GM20431 (cell line): ENCODE measurements around the gene SPTY2D1.
"Not testable (repeated sequence)": the region's sequence is repeated elsewhere in the genome, so short reads cannot be mapped to it uniquely, and the experiment has no call there.

ENCODE experiments used
- in situ Hi-C: fragments of 300-500 bp; cut with MseI, MboI; formaldehyde crosslinking; loops from one replicate; pipeline ENCODE4 v1.15.0; 2020; ENCODE audit warnings: low sequenced_read_pairs; ENCODE audit not compliant: unreplicated experiment

The SPTY2D1 gene

GRCh38 chr11:18618342-18619025 is 15.7 kb downstream of the SPTY2D1 start:
- in situ Hi-C loops = no loop called here

- in situ Hi-C loops = no loop called here
Measured at GRCh38 chr11:18617688-18618341, 16.3 kb downstream of the SPTY2D1 start.

- in situ Hi-C loops = no loop called here
Measured at GRCh38 chr11:18615628-18616392, 18.3 kb downstream of the SPTY2D1 start.

DNA sequence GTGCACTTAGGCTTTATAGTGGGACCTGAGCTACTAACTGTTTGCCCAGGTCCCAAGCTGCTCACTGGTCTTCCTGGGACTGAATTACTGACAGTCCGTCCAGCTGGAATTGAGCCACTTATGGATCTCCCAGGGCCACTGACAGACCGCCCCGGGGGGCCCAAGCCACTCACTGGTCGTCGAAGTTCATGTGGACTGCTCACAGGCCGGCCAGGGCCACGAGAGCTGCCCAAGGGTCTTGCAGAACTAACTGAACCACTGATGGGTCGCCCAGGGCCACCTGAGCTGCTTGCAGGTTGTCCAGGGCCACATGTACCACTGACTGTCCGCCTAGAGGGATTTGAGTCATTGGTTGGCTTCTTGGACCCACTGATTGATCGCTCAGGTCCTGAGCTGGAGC is 19.5 kb downstream of the SPTY2D1 start:
- in situ Hi-C loops = no loop called here

DNA sequence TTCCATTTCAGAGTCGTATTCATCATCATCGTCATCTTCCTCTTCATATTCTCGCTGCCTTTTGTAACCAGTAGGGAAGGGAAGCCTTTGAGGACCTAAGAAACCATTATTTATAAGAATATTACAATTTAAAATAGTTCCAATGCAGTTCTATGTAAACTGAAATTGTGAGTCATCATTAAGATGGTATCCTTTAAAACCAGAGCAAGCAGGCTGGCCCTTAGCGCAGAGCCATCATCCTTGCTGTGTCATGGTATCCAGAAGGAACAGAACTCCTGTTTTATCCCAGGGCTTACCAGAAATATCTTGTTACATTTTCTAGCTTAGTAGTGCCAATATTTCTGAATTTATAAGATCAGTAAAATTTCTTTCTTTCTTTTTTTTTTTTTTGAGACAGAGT is 21.7 kb downstream of the SPTY2D1 start:
- in situ Hi-C loops = no loop called here

DNA sequence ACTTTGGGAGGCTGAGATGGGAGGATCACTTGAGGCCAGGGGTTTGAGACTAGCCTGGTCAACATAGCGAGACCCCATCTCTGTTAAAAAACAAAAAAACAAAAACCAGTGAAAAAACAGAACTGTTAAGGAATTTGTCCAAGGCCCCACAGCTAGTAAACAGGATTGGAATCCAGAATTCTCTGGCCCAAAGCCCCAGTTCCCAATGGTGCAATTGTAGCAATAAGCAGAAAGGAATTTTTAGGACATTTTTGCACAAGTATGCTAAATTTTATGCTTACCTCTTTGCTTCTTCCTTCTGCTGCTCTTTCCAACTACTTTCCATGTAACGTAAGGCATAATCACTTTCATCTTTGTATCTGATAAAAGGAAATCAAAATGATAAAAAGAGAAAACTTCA is 22.9 kb downstream of the SPTY2D1 start:
- in situ Hi-C loops = no loop called here

DNA sequence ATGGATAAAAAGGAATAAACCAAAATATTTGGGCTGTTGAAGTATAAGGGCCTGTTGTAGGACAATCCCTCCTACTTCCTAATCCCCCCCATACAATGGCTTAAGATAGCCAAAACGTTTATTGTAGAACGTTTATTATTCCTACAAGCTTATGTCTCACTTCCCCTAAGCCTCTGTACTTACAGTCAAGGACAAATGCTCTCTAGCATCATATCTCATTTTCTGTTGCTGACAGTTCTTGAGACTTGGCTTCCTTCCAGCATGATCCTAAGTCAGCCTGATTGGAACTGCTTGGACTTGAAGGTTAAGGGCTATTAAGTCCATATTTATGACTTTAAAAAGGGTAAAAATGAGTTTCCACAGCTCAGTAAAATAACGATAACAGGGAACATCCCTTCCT is 25.8 kb downstream of the SPTY2D1 start:
- in situ Hi-C loops = no loop called here

GRCh38 chr11:18600915-18601569 is 33.1 kb downstream of the SPTY2D1 start:
- in situ Hi-C loops = no loop called here

DNA sequence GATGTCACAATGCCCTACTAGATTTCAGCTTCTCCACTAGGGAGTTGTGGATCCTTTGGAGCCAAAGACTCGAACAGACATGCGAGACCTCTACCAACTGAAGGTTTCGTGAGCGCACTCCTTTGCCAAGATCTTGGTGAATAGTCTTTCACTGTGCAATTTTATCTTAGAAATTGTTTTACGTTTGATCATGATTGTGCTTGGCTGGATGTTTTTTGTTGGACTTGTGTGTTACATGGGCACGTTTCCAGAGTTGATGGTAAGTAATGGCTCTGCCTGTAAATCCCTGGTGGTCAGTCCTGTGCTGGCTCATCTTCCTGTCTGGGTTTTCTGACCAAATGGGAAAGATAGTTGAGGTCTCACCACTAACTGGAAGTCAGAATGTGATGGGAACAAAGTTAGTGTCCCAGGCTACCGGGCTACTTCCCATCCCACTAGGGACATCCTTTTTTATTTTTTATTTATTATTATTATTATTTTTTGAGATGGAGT is 34.4 kb downstream of the SPTY2D1 start, which contains the start of gene MISFA:
Gene MISFA, plus strand, starts transcription at position 51 of the 492 bp plus-strand sequence. Its CDS starts 140 bp downstream, at position 191.
- in situ Hi-C loops = no loop called here

DNA sequence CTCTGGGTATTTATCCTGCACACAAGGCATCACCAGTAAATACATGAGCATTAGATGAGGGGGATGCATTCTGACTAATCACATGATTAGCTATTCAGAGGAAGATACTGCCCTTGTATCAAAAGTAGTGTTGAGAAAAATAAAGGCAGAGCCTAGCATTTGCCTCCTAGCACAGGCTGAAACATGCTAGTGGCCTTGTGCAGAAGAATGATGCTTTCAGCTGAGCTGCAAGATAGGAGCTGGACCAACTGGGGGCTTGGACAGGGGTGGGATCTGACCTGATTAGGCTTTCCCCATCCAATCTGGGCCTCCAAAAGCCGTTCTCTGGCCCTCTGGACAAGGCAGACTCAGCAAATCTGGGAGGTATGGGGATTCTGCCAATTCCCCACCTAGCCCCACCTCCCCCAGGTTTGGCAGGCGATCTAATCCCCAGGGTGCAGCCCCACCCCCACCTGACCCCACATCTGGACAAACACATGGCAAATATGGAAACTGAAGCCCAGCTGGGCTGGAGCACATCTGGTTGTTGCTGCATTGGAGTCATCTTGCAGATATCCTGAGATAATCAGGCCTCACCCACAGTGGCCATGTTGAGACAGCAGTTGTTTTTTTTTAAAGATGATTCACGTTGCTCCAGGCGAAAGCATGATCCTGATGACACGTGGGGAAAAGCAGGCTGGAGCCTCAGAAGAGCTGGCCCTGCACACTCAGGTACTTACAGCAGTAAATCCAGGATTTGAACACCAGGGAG is 39.0 kb downstream of the SPTY2D1 start:
- in situ Hi-C loops = no loop called here

GRCh38 chr11:18594088-18594487 is 40.1 kb downstream of the SPTY2D1 start:
- in situ Hi-C loops = not testable (repeated sequence)

DNA sequence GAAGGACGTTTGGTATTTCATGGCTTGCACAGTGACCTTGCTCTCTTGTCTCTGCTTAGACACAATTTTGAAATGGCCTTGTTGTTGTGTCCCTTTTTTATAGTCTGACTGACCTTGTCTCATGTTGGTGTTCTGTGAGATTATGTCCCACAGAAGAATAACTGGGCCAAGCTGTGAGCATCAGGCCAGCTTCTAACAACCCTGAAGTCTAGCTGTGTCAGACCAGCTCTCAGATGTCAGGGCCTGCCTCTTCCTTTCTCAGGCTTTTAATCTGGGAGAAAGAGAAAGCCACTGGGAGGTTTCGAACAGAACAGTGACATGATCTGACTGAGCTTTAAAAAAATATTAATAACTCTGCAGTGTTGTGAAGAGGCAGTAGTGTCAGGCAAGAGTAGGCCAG is 43.6 kb downstream of the SPTY2D1 start:
- in situ Hi-C loops = no loop called here

GRCh38 chr11:18588297-18589252 is 45.6 kb downstream of the SPTY2D1 start, which contains the start of gene UEVLD:
UEVLD (minus strand) TSS chr11:18588734; CDS start chr11:18588654, 80 bp downstream.
- in situ Hi-C loops = no loop called here

- in situ Hi-C loops = no loop called here
Measured at GRCh38 chr11:18581825-18582224, 52.3 kb downstream of the SPTY2D1 start.

DNA sequence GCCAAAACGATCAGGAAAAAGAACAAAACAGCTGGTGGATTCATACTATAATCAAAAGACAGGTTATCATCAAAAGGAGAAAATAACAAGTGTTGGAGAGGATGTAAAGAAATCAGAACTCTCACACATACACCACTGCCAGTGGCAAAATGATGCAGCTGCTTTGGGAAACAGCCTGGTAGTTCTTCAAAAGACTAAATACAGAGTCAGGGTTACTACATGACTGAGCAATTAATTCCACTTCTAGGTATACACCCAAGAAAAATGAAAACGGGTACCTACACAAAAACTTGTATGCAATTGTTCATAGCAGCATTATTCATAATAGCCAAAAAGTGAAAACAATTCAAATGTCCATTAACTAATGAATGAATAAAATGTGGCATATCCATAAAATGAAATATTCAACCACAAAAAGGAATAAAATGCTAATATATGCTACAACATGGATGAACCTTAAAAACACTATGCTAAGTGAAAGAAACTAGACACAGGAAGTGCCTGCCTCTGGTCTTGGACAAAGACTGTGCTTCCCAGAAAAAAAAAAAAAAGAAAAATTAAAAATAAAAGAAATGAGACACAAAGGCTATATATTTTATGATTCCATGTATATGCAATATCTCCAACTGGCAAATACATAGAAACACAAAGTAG is 53.9 kb downstream of the SPTY2D1 start:
- in situ Hi-C loops = no loop called here

DNA sequence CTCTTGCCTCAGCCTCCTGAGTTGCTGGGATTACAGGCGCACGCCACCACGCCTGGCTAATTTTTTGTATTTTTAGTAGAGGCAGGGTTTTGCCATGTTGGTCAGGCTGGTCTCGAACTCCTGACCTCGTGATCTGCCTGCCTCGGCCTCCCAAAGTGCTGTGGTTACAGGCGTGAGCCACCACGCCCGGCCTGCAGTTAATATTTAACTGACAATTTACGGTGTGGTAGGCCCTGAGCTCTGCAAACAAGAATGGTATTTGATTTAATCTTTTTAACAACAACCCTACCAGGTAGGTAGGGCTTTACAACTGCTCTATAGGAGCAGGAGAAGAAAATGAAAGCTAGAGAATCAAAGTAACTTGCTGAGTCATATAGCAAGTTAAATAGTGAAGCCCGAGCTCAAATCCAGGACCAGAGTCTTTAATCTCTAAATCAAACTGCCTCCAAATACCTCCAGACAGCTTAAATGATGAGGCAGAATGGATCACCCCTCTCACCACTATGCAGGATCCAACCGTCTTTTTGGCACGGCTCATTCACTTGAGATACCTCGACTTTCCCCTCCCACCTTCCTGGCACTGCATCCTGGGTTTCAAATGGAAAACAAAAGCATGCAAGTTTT is 55.1 kb downstream of the SPTY2D1 start:
- in situ Hi-C loops = no loop called here

DNA sequence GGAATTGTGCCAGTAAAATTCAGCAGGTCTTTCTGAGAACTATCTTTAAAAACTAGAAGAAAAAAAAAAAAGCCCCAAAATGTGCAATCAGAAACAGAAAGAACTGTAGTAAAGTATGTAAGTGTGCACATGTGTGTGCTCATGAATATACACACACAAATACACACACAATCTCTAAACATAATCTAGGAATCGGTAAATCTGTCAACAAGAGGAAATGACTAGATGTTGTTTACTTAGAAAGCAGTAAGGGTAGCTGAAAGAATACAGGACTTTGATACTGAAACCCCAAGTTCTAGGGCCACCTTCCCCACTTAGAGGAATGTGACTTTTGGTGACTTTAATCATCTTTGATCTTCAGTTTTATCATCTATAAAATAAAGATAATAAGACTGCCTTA is 58.8 kb downstream of the SPTY2D1 start:
- in situ Hi-C loops = no loop called here

- in situ Hi-C loops = no loop called here
Measured at GRCh38 chr11:18567081-18567480, 67.1 kb downstream of the SPTY2D1 start.
